ENCODE data around the gene SUCO. TPM values are rescaled to one million over a fixed set of nuclear protein-coding genes. Genes with fewer than 3 reads are reported as not detected.
A peak's percentile ranks its signal among the peaks of the same experiment; 100 is the strongest.
"Not testable (repeated sequence)": the region's sequence is repeated elsewhere in the genome, so short reads cannot be mapped to it uniquely, and the experiment has no call there.

Gene SUCO
- total RNA-seq, 1 donor from 2014 or later: 17.1 TPM

GRCh38 chr1:172609528-172609927 lies 76.6 kb downstream of the SUCO start:
- no peak for DNase-seq (ENCODE audit: low read depth, low spot score)

- no peak for DNase-seq (ENCODE audit: low read depth, low spot score)
Measured at GRCh38 chr1:172612478-172612877, 79.5 kb downstream of the SUCO start.

DNA sequence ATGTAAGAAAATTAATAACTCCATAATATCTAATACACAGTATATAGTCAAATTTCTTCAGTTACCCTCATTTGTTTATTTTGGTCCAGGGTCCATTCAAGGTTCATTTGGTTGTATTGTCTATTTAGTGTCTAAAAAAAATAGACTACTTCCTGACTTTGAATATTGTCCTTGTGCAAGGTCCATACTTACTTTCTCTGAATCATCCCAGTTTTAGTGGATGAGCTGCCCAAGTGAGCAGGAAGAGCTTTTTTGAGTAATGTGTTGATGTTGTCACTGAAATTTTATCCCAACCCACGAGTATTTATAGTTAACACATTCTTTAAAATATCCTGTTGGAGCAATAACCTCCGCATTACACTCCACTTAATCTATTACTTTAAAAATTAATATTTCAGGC lies 80.3 kb downstream of the SUCO start:
- DNase-seq (ENCODE audit: low read depth, low spot score): no peak

- DNase-seq (ENCODE audit: low read depth, low spot score): no peak
Measured at GRCh38 chr1:172616195-172616594, 83.2 kb downstream of the SUCO start.

GRCh38 chr1:172616636-172617035 lies 83.7 kb downstream of the SUCO start:
- no peak for DNase-seq (ENCODE audit: low read depth, low spot score)

DNA sequence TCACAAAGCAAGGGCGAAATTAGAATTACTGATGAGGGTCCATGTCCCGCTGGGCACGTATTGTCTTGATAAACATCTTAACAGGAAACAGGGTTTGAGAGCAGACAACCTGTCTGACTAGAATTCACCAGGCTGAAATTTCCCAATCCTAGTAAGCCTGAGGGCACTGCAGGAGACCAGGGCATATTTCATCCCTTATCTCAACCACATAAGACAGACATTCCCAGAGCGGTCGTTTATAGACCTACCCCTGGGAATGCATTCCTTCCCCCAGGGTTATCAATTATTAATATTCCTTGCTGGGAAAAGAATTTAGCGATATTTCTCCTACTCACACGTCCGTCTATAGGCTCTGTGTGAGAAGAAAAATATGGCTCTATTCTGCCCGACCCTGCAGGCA lies 87.7 kb downstream of the SUCO start:
- not testable (repeated sequence) for DNase-seq (ENCODE audit: low read depth, low spot score)

- DNase-seq (ENCODE audit: low read depth, low spot score): no peak
Measured at GRCh38 chr1:172622541-172622940, 89.6 kb downstream of the SUCO start.

DNA sequence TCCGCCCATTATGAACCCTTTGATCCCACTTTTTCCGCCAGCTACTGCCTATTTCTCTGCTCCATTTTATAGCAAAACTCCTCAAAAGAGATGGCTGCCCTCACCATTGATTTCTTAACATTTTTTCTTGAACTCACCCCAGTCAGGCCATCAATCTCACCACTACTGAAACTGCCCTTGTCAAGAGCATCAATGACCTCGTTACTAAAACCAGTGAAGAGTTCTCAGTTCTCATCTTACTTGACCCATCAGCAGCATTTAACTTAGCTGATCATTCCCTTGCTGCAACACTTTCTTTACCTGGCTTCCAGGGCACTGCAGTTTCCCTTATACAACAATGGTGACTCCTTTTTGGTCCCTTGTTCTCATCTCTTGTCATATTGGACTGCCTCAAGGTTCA lies 90.8 kb downstream of the SUCO start:
- no peak for DNase-seq (ENCODE audit: low read depth, low spot score)

DNA sequence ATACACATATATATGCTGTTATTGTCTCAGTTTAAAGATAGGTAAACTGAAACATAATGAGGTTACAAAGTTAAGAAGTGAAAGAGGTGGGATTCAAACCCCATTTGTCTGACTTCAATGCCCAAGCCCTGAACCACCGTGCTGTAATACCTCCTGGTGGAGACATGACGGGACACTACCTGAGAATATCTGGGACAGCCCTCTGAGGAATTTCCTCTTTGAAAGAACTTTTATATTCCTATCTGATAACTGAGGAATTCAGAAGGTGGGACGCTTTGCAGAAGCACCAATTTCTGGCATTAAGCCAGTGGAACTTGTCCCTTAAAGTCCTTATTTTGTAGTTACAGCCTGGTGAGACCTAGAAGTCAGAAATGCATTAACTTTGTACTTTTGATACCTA lies 93.9 kb downstream of the SUCO start:
- DNase-seq (ENCODE audit: low read depth, low spot score): no peak

DNA sequence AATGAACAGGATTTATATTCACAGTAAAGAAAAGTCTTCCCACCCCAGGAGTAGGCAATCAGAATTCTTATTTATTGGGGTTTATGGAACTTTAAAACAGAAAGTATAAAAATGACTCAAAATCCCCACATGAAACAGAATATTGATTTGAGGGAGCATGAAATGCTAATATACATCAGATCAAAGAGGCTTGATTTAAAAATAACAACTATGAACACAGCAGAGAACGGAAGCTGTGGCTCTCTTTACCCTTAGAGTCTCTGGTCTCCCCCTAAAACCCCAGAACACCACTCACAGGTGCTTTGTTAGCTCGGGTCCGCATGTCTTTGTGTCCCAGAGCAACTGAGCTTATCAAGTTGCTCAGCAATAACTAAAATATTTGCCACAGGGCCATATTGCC lies 94.8 kb downstream of the SUCO start:
- no peak for DNase-seq (ENCODE audit: low read depth, low spot score)

DNA sequence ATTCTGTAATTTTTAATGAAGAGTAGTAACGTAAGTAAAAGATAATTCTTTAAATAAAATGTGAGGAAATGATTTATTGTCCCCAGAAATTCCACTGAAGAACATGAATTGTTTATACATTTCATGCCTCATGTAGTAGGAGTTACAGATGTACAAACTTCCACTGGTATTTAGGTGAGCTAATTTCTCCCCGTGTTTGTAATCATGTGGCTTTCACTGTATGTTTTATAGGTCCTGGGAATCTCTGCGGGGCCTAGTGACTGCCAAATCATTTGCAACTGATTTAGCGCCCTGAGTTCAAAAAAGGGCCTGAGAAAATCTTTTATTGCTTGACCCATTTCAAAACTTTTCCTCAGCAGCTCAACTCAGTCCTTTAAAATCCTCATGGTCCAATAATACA lies 95.5 kb downstream of the SUCO start:
- DNase-seq (ENCODE audit: low read depth, low spot score): no peak

- no peak for DNase-seq (ENCODE audit: low read depth, low spot score)
Measured at GRCh38 chr1:172629170-172629569, 96.2 kb downstream of the SUCO start.

DNA sequence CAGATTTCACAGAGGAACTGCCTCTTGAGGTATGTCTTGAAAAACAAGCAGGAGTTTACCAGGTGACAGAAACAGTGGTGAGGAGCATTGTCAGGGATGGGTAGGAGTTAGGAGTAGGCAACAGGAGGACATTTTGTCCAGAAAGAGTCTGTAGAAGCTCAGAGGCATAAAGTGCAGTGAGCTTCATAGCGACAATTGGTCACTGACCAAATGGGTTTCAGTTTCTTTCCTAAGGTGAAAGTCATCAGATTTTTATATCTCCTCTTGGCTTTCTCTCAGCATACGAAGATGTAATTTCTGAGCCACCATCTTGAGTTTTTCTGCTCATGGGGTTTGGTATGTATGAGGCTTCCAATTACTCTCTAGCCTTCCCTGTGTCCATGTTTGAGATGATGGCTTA lies 96.7 kb downstream of the SUCO start:
- DNase-seq (ENCODE audit: low read depth, low spot score): no peak

DNA sequence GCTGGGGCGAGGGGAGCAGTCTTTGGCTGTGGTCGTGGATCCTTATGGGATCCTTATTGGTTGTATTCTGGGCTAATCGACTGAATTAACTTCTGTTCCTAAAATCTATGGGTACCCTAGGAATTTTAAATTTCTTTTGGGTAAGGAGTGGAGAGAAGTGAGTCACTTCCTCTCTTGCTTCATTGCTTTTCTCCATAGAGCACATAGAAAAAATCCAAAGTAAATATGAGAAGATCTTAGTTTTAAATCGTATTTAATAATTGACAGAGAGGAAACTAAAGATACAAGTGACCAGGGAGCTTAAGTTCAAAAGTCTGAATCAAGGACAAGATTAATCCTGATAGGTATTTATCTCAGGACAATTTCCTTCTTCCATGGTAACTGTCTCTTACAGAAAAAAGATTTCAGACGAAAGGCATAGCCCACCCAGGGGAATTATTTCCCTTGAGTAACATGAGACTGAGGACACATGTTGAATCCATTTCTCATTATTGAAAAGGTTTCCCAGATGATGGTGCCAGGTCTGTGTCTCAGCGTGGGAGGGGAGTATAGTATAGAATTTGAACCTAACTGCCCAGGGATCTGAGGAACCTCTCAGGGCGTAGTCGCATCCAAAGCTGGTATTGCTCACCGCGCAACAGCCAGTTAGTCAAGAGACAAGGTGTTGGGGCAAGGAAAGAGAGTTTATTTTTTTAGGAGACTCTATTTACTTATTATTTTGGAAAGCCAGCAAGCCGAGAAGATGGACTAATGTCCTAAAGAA lies 97.3 kb downstream of the SUCO start:
- DNase-seq (ENCODE audit: low read depth, low spot score): no peak

DNA sequence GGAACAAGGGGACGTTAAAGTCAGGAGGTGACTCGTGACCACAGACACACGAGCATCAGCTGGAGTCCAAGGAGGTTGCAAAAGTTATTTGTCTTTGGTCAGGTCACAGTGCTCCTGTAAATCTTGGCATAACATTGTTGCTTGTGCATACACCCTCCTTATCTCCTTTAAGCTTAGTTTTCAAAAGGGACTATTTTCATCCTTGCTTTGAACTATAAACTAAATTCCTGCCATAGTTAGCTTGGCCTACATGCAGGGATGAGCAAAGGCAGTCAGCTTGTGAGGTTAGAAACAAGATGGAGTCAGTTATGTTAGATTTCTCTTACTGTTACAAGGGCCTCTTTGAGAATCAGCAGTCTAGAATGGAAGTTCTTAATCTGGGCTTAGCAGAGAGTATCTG lies 97.9 kb downstream of the SUCO start:
- DNase-seq (ENCODE audit: low read depth, low spot score): no peak

GRCh38 chr1:172637522-172637921 lies 104.6 kb downstream of the SUCO start:
- no peak for DNase-seq (ENCODE audit: low read depth, low spot score)

GRCh38 chr1:172638249-172638648 lies 105.3 kb downstream of the SUCO start:
- no peak for DNase-seq (ENCODE audit: low read depth, low spot score)

DNA sequence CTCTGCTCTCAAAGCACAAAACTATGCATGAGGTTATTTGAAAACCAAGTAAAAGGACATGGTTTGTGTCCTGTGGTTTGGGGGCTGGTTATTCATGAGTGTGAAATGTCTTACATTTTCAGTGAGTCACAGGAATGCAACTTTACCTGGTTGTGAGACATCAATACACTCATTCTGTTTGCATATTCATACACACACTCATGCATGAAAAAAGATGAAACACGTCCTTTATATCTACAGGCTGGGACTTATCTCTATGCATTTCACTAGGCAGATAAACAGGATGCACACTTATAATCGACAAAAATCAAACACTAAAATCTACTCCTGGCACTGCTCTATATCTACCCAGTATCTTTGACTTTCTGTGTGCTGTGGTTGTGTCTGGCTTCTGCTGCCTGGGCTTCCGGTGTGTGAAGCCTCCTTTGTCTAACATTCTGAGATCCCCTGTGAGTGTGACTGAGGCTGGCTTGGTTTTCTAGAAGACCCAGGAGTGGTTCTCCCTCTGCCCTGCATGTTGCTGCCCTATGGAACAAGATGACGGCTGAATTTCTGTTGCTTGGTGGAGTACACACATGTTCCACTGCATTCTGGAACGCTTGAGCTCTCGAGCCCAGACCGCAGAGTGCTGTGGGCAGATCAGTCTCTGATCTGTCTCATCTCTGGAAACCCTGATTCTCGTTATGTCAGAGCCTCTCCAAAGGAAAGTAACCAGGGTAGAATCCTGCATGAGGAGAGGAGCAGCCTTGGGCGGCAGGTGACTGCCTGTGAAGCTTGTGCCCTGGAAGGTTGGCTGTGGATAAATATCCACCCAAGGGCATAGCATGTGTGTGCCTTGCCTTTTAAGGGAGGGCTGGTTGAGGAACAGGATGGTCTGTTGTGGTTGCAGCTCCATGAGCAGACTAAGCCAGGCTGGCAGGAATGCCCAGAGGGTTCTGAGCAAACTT lies 106.2 kb downstream of the SUCO start:
- DNase-seq (ENCODE audit: low read depth, low spot score): no peak

DNA sequence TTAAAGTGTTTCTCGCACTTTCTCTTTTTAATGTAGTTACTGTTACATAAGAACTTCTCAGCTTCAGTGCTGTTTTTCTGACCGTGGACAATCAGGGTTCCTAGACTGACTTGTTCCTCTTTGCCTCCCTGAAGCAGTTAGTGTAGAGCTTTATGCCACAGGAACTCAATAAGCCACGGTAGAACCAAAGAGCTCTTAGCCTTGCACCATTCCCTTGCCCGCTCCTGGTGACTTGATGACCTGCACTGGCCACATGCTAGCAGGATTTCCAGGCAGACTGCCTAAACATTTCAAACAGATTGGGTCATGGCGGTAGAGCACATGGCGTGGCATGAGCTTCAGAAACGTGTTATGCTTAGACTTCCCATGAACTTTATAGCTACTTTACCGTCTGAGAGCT lies 107.2 kb downstream of the SUCO start:
- DNase-seq (ENCODE audit: low read depth, low spot score): no peak

DNA sequence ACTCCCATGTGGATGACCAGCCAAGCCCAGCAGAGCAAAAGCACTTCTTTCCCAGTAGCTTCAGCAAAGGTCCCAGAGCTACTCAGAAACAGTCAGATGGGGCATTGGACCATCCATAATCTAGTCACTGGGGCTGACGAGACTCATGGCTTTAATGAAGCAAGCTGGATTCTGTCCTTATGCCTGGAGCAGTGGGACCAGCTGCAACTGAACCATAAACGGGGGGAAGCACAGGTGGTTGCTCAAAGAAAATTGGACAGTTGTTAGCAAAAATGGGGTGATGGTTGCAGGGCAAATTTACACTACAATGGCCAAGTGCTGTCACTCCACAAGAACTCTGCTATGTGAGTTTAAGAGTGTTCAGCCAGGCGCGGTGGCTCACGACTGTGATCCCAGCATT lies 108.5 kb downstream of the SUCO start:
- DNase-seq (ENCODE audit: low read depth, low spot score): no peak

DNA sequence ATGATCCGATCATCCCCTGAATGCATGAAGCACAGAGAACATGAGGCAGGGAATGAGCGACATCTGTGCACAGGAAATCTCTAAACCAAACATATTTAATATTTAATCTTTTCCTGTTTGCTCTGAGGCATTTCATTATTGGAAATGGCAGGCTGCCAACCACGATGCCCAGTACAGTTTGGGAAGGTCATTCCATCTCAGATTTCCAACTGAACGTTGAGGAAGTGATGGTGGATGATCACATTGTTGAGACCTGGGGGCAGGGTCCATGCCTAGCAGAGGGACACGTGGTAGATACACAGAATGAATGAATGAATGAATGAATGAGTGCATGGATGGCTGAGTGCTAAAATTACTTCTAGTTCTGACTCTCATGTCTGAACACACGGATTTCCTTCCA lies 110.0 kb downstream of the SUCO start:
- DNase-seq (ENCODE audit: low read depth, low spot score): peak; percentile 7

DNA sequence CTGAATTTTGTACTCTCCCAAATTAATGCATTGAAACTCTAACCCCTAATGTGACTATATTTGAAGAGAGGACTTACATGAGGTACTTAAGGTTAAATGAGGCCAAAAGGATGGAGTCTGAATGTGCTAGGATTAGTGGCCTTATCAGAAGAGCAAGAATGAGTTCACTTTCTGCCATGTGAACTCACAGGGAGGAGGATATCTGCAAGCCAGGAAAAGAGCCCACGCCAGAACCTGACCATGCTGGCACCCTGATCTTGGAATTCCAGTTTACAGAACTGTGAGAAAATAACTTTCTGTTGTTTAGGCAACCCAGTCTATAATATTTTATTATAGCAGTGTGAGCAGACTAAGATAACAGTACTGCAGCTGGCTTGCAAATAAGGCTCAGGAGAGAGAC lies 113.7 kb downstream of the SUCO start:
- DNase-seq (ENCODE audit: low read depth, low spot score): no peak

DNA sequence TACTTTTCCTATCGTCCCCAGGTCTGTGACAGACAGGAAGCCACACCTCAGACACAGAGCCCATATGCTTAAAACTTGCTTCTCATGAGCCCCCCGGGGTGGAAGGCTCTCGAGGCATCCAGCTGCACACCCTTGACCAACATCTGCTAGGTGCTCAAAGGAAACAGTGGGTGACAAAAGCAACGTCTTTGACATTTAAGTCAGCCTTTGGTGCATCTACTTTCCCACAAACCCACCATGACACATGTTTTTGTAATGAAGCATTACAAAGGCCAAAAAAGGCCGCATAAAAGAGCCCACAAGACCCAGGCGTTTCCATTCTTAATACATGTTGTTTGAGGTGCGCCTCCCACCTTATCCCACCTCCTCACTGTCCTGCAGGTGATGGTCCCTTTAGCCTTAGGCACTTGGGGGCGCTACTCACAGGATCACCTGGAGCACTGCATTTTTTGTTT lies 114.2 kb downstream of the SUCO start:
- DNase-seq (ENCODE audit: low read depth, low spot score): no peak
